Measurements from ENCODE around the gene VIPR2.
"Not testable (repeated sequence)": the region's sequence is repeated elsewhere in the genome, so short reads cannot be mapped to it uniquely, and the experiment has no call there.

Gene VIPR2

GRCh38 chr7:159020987-159021386 lies 123.7 kb downstream of the VIPR2 start:
- no peak for DNase-seq

DNA sequence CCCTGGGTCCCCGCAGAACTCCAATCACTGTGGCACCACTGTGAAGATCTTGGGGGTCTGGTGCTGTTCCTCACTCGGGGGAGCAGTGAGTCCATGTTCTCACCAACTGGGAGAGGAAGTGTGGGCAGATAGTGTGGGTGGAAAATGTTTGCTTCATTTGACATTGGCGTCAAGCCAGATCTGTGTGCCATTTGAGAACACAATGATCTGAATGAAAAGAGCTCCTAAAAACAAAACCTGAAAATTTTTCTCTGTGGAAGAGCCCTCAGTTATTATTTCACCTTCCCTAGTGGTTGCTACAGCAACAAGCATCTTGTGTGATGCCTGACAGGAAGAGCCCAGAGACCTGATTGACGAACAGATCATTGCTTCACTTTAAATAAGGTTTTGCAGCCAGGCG lies 125.6 kb downstream of the VIPR2 start:
- no peak for DNase-seq

DNA sequence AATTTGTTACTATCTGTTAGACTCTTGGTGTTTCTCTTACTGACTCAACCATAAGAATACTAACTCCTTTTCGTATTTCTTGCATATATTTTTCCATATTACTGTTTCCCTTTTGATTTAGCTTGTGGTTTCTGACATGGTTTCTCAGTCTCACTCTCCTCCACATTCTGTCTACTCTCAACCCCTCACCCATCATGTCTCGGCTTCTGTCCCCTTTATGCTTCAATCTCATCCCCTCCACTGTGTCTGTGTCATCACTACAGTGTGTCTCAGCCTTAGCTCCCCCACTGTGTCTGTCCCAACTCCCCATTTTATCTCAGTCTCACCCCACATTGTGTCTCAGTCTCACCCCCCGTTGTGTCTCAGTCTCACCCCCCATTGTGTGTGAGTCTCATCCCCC lies 126.9 kb downstream of the VIPR2 start:
- DNase-seq: no peak

DNA sequence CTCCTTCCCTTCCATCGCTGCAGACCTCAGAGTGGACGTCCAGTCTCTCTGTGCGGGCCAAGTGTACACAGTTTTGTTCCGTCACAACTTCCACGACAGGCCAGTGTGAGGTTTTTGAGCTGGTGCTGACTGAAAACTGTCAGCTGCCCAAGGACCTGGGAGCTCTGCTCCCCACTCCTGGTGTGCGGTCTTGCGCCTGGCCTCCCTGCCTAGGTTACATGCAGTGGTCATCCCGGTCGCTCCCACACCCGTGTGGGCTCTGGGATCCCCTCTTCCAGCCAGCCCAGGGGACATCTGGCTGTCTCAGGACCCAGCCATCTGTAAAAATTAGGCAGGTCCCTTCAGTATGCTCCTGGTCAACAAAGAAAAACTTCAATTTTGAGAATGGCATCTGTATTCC lies 127.5 kb downstream of the VIPR2 start:
- DNase-seq: no peak

- DNase-seq: no peak
Measured at GRCh38 chr7:159016591-159016990, 128.1 kb downstream of the VIPR2 start.

DNA sequence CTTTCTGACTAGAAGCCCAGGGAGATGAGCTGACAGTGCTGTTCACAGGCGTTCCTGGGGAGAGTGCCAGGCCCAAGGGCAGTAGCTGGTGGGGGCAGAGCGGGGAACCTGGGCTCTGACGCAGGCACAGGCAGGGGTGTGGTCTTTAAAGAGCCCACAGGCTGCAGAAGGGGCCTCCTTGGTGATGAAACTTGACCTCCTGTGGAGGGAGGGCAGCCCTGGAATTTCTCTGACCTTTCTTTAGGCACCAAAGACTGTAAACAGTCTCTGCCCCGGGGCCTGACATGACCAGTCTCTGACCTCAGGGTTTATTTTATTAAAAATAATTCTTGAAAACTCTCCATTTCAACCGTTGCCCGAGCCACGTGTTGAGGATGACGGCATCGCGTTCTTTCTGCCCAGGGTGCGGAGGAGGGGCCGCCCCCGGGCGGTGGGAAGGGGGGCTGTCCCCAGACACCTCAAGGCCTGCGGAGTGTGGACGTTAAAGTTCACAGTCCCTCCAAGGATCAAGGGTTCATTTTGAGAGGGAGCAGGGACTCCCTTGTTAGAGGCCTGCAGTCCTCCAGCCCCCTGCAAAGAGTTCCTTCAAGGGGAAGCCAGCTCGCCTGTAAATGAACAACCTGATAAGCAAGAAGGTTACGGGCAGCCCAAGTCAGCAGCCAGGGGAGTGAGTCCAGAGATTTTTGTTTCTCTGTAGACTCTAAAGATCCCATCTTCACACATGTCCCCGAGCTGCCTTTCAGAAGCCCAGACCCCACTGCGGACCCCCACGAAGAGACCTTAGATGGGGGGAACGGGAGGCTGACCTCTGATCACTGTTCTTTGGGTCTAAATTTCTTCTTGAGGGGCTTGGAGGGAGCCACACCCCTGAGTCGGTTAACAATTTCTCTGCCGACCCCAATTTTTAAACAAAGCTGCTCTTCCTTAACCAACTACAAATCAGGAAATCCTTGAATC lies 128.9 kb downstream of the VIPR2 start:
- no peak for DNase-seq

- DNase-seq: no peak
Measured at GRCh38 chr7:159015081-159015453, 129.6 kb downstream of the VIPR2 start.

- DNase-seq: no peak
Measured at GRCh38 chr7:159014297-159015062, 130.2 kb downstream of the VIPR2 start.

GRCh38 chr7:159013825-159014289 lies 130.8 kb downstream of the VIPR2 start:
- no peak for DNase-seq

- no peak for DNase-seq
Measured at GRCh38 chr7:159013181-159013690, 131.4 kb downstream of the VIPR2 start.

DNA sequence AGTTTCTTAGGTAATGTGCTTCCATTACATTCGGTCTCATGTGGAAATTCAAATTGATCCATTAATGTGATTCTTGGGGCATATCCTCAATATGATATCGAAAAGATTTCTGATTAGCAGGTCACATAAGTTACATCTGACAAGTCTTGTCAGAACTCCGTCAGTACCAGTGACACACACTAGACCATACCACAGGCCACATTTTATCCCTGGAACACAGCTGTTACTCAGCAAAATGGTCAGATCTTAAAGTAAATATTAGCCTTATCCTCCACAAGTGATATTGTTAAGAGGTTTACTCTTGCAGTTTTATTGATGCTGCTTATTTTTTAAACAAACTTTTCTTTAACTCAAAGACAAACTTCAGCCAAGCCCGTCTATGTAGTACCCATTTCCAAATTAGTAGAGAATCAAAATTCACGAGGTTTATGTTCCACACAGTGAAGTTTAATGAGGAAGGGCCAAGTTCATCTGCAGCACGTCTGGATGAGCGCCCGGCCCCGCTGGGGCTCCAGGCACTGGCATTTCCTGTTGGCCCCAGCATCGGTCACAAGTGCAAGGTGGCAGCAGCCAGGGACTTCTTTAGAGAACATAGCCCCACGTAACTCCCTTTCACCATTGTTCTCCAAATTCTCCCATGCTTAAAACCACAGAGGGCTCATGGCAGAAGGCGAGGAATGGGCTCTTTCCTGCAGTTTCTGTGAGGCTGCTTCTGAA lies 132.2 kb downstream of the VIPR2 start:
- DNase-seq: no peak

GRCh38 chr7:159011722-159012022 lies 133.0 kb downstream of the VIPR2 start:
- DNase-seq: no peak

DNA sequence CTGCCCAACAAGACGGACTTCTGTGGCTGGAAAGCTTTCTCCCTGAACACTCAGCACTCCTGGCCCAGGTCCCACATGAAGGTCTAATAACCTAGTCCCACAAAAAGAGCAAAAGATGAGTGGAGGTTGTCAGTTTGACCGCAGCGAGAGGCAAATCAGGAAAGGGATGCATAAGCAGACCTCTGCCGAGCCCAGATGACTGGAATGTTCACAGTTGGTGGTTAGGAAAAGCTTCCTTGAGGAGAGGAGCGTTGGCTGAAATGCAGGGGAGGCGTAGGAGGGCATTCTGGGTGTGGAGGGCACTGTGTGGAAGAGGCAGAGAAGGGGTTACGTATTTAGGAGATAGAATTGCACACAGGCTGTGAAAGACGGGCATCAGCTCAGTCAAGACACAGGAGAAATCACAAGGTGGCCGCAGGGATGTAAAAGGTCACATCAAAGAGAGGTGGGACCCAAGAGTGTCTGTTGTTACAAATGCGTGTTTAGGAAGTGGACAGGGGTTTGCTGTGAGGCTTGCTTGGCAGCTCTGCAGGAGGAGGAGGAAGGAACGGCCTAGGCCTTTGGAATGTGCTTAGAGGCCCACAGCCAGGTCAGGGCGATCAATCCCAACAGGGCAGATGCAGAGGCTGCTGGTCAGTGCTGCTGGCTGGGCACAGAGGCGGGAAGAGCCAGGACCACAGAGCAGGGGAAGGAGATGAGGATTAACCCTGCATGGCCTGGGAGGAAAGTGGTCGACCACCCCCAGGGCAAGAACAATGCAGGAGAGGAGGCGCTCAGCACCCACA lies 133.5 kb downstream of the VIPR2 start:
- DNase-seq: no peak

DNA sequence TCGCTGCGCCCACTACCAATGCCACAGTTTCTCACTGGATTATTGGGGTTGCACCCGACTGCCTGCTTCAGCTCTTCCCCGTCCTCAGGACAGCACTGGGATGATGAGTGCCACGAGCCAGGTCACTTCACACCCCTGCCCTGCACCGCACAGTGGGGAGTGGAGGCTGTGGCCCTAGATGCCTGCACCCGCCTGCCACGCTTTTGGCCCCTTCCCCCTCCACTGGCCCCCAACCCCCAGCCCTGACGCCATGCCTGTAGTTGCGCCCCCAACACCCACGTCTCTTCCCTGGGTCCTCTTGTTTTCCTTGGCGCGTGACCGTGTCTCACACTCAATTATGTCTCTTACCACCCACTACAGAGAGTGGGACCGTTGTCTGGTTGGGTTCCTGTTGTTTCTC lies 134.3 kb downstream of the VIPR2 start:
- DNase-seq: no peak

GRCh38 chr7:159009951-159010350 lies 134.7 kb downstream of the VIPR2 start:
- DNase-seq: no peak

GRCh38 chr7:159008417-159008816 lies 136.2 kb downstream of the VIPR2 start:
- DNase-seq: no peak

DNA sequence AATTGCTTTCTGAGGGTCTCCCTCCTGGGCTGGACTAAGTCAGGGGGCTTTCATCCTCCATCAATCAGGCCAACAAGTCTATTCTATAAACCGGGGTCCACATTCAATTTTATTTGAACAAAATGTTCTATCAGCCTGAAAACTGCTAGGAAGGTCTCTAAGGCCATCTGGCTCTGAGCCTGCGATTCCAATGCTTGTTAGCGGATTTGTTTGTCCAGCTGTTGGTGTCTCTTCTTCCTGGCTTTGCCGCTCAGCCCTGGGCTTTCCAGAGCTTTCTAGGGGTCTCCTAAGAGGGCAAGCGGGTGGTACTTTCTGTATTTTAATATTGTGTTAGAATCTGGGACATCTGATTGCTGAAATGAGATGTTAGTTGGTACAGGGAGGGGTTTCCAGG lies 136.7 kb downstream of the VIPR2 start:
- DNase-seq: no peak

GRCh38 chr7:159007364-159007995 lies 137.2 kb downstream of the VIPR2 start:
- DNase-seq: no peak

- DNase-seq: no peak
Measured at GRCh38 chr7:159006610-159007130, 138.0 kb downstream of the VIPR2 start.

DNA sequence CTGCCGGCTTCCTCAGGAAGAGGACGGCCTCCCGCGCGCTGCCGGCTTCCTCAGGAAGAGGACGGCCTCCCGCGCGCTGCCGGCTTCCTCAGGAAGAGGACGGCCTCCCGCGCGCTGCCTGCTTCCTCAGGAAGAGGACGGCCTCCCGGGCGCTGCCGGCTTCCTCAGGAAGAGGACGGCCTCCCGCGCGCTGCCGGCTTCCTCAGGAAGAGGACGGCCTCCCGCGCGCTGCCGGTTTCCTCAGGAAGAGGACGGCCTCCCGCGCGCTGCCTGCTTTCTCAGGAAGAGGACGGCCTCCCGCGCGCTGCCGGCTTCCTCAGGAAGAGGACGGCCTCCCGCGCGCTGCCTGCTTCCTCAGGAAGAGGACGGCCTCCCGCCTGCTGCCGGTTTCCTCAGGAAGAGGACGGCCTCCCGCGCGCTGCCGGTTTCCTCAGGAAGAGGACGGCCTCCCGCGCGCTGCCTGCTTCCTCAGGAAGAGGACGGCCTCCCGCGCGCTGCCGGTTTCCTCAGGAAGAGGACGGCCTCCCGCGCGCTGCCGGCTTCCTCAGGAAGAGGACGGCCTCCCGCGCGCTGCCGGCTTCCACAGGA lies 138.6 kb downstream of the VIPR2 start:
- DNase-seq: not testable (repeated sequence)

- DNase-seq: no peak
Measured at GRCh38 chr7:159005618-159006017, 139.0 kb downstream of the VIPR2 start.

Measured in cortex of kidney (tissue), 1 donor.